ENCODE data around the gene HOMER1.
"Not testable (repeated sequence)": the region's sequence is repeated elsewhere in the genome, so short reads cannot be mapped to it uniquely, and the experiment has no call there.

Gene HOMER1

GRCh38 chr5:79417495-79417894 is 96.4 kb downstream of the HOMER1 start:
- no peak for DNase-seq (ENCODE audit: low spot score)

GRCh38 chr5:79416499-79416898 is 97.4 kb downstream of the HOMER1 start:
- DNase-seq (ENCODE audit: low spot score), result no peak

- no peak for DNase-seq (ENCODE audit: low spot score)
These were observed 100.8 kb downstream of the HOMER1 start for GRCh38 chr5:79413112-79413511.

GRCh38 chr5:79408028-79408427 is 105.9 kb downstream of the HOMER1 start:
- no peak for DNase-seq (ENCODE audit: low spot score)

GRCh38 chr5:79407591-79407990 is 106.3 kb downstream of the HOMER1 start:
- DNase-seq (ENCODE audit: low spot score), result no peak

- DNase-seq (ENCODE audit: low spot score), result no peak
These were observed 112.7 kb downstream of the HOMER1 start for GRCh38 chr5:79401216-79401615.

- no peak for DNase-seq (ENCODE audit: low spot score)
These were observed 114.9 kb downstream of the HOMER1 start for GRCh38 chr5:79399046-79399445.

GRCh38 chr5:79397080-79397479 is 116.9 kb downstream of the HOMER1 start:
- no peak for DNase-seq (ENCODE audit: low spot score)

- no peak for DNase-seq (ENCODE audit: low spot score)
These were observed 117.7 kb downstream of the HOMER1 start for GRCh38 chr5:79396265-79396664.

- no peak for DNase-seq (ENCODE audit: low spot score)
These were observed 118.6 kb downstream of the HOMER1 start for GRCh38 chr5:79395296-79395695.

- DNase-seq (ENCODE audit: low spot score), result no peak
These were observed 121.2 kb downstream of the HOMER1 start for GRCh38 chr5:79392776-79393175.

- DNase-seq (ENCODE audit: low spot score), result no peak
These were observed 127.3 kb downstream of the HOMER1 start for GRCh38 chr5:79386679-79387078.

- DNase-seq (ENCODE audit: low spot score), result not testable (repeated sequence)
These were observed 128.8 kb downstream of the HOMER1 start for GRCh38 chr5:79385126-79385525.

GRCh38 chr5:79378510-79379186 is 135.3 kb downstream of the HOMER1 start:
- no peak for DNase-seq (ENCODE audit: low spot score)

- no peak for DNase-seq (ENCODE audit: low spot score)
These were observed 156.5 kb downstream of the HOMER1 start for GRCh38 chr5:79357398-79357797.

- DNase-seq (ENCODE audit: low spot score), result no peak
These were observed 164.1 kb downstream of the HOMER1 start for GRCh38 chr5:79349881-79350280.

- no peak for DNase-seq (ENCODE audit: low spot score)
These were observed 164.9 kb downstream of the HOMER1 start for GRCh38 chr5:79349047-79349446.

- no peak for DNase-seq (ENCODE audit: low spot score)
These were observed 167.5 kb downstream of the HOMER1 start for GRCh38 chr5:79346420-79346824.

GRCh38 chr5:79333852-79334557 is 179.9 kb downstream of the HOMER1 start:
- DNase-seq (ENCODE audit: low spot score), result no peak

- no peak for DNase-seq (ENCODE audit: low spot score)
These were observed 183.9 kb downstream of the HOMER1 start for GRCh38 chr5:79330071-79330470.

- no peak for DNase-seq (ENCODE audit: low spot score)
These were observed 184.5 kb downstream of the HOMER1 start for GRCh38 chr5:79329453-79329852.
